ENCODE results near the gene AGBL1.

GRCh38 chr15:86355361-86355760, 275.7 kb downstream of the AGBL1 start:
- TF ChIP-seq CTCF (IDR thresholded peaks at IDR 0.05) (no peak), POLR2A (IDR thresholded peaks at IDR 0.05) (no peak)

Measured in prostate gland (tissue), 2 donors.